ENCODE measurements around the gene ADGRL3. TPM values are rescaled to one million over a fixed set of nuclear protein-coding genes. Genes with fewer than 3 reads are reported as not detected.

The ADGRL3 gene
- total RNA-seq, 4 donors from 2014 or later = 2.2 to 10.0 (median 4.6) TPM

DNA sequence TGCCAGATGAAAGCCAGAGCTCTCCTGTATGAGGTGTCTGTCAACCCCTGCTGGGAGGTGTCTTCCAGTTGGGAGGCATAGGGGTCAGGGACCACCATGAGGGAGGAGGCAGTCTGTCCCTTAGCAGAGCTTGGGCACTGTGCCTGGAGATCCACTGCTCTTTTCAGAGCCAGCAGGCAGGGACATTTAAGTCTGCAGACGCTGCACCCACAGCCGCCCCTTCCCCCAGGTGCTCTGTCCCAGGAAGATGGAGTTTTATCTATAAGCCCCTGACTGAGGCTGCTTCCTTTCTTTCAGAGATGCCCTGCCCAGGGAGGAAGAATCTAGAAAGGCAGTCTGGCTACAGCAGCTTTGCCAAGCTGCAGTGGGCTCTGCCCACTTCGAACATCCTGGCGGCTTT, 893.6 kb downstream of the ADGRL3 start:
- 98% methylated on average over 4 of the region's 4 CpGs; no CpG with 5 or more reads in 1 of the 2 donors for WGBS, 2 donors (ENCODE audit: low coverage in 1 of 2)

GRCh38 chr4:62096881-62097280, 896.8 kb downstream of the ADGRL3 start:
- H3K4me3 ChIP-seq = no peak overlapping the region
- WGBS, 2 donors (ENCODE audit: low coverage in 1 of 2) = 38 to 54% methylated on average over 2 of the region's 2 CpGs
- H3K9me3 ChIP-seq = peaks cover 4 to 7% of the 10 kb centered on the region in 2 donors
- in situ Hi-C loops (cut with MboI; ENCODE audit: low pct_ligation_motif_present in 1 of 4, low pct_unique_long_range_greater_than_20kb in 1 of 4, low sequenced_read_pairs in 3 of 4) = no loop called here
- no peaks in the 10 kb centered on the region for H3K27me3 ChIP-seq
- intact Hi-C loops (cut with DNase I; ENCODE audit: low total_unique reads) = no loop called here
- H3K27ac ChIP-seq = no peak overlapping the region
- TF ChIP-seq EP300 (IDR thresholded peaks at IDR 0.05; ENCODE audit: low read depth) (no peak), POLR2A (IDR thresholded peaks at IDR 0.05) (no peak)
- TF ChIP-seq, protein P1, sequence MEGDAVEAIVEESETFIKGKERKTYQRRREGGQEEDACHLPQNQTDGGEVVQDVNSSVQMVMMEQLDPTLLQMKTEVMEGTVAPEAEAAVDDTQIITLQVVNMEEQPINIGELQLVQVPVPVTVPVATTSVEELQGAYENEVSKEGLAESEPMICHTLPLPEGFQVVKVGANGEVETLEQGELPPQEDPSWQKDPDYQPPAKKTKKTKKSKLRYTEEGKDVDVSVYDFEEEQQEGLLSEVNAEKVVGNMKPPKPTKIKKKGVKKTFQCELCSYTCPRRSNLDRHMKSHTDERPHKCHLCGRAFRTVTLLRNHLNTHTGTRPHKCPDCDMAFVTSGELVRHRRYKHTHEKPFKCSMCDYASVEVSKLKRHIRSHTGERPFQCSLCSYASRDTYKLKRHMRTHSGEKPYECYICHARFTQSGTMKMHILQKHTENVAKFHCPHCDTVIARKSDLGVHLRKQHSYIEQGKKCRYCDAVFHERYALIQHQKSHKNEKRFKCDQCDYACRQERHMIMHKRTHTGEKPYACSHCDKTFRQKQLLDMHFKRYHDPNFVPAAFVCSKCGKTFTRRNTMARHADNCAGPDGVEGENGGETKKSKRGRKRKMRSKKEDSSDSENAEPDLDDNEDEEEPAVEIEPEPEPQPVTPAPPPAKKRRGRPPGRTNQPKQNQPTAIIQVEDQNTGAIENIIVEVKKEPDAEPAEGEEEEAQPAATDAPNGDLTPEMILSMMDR (IDR thresholded peaks at IDR 0.05) = no peak
- no peak for DNase-seq
- H3K36me3 ChIP-seq = no peaks in the 10 kb centered on the region
- H3K4me1 ChIP-seq = no peaks in the 10 kb centered on the region

More for the DNA sequence above, 893.6 kb downstream of the ADGRL3 start:
- Histone ChIP-seq H3K36me3 (no peaks in the 10 kb centered on the region), H3K27ac (no peak overlapping the region), H3K9me3 (peaks cover 4 to 7% of the 10 kb centered on the region in 2 donors), H3K4me3 (no peak overlapping the region), H3K27me3 (no peaks in the 10 kb centered on the region), H3K4me1 (no peaks in the 10 kb centered on the region)
- TF ChIP-seq POLR2AphosphoS5 (IDR thresholded peaks at IDR 0.05) (no peak), POLR2A (IDR thresholded peaks at IDR 0.05) (no peak), EP300 (IDR thresholded peaks at IDR 0.05; ENCODE audit: low read depth) (no peak)
- TF ChIP-seq, protein P1 (IDR thresholded peaks at IDR 0.05) = no peak
- DNase-seq = no peak
- intact Hi-C loops (cut with DNase I; ENCODE audit: low total_unique reads) (no loop called here), in situ Hi-C loops (cut with MboI; ENCODE audit: low pct_ligation_motif_present in 1 of 4, low pct_unique_long_range_greater_than_20kb in 1 of 4, low sequenced_read_pairs in 3 of 4) (no loop called here)

DNA sequence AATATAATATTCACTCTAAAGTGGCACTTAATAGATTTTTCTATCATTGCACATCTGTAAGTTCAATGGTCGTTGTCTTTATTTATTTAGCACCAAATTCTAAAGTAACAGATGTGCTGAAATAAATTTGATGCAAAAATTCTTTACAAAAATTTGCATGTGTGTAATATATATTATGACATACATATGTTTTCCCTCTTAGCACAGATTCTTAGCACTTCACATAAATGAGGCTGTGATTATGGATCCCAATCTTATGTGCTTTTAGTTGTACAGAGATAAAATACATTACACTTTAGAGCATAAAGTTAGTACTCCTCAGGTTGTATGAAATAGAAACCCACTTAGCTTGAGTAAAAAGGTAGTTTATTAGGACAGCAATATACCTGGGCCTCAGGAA, 915.1 kb downstream of the ADGRL3 start:
- 62 to 70% methylated on average over 1 of the region's 1 CpG for WGBS, 2 donors (ENCODE audit: low coverage in 1 of 2)

DNA sequence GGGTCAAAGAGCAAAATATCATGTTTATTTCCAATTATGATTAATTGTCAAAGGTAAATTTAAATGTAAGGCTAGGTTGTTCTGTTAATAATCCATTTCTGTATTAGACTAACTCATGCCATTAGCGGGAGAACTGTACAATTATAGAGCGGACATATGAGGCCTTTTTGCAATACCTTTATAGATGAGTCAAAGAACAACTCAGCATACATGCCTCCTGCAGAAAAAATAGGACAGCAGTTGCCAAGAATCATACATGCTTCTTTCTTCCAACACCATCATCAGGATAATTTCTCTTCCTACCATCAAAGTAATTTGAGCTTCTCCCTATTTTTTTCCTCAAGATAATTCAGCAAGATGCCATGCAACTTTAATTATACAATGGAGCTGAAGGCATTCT, 917.8 kb downstream of the ADGRL3 start:
- Histone ChIP-seq H3K9me3 (no peaks in the 10 kb centered on the region), H3K27me3 (no peaks in the 10 kb centered on the region), H3K27ac (no peak overlapping the region), H3K4me3 (no peak overlapping the region), H3K4me1 (no peaks in the 10 kb centered on the region), H3K36me3 (no peaks in the 10 kb centered on the region)
- intact Hi-C loops (cut with DNase I; ENCODE audit: low total_unique reads) = no loop called here
- in situ Hi-C loops (cut with MboI; ENCODE audit: low pct_ligation_motif_present in 1 of 4, low pct_unique_long_range_greater_than_20kb in 1 of 4, low sequenced_read_pairs in 3 of 4) = no loop called here
- no peak for TF ChIP-seq POLR2AphosphoS5 (IDR thresholded peaks at IDR 0.05)
- no peak for TF ChIP-seq EP300 (IDR thresholded peaks at IDR 0.05; ENCODE audit: low read depth)
- TF ChIP-seq, protein P1 (IDR thresholded peaks at IDR 0.05) = no peak
- TF ChIP-seq POLR2A (IDR thresholded peaks at IDR 0.05) = no peak
- 94 to 98% methylated on average over 2 of the region's 2 CpGs for WGBS, 2 donors (ENCODE audit: low coverage in 1 of 2)
- no peak for DNase-seq

More for the DNA sequence above, 915.1 kb downstream of the ADGRL3 start:
- Histone ChIP-seq H3K27me3 (no peaks in the 10 kb centered on the region), H3K4me3 (no peak overlapping the region), H3K36me3 (no peaks in the 10 kb centered on the region), H3K27ac (no peak overlapping the region), H3K9me3 (no peaks in the 10 kb centered on the region), H3K4me1 (no peaks in the 10 kb centered on the region)
- TF ChIP-seq EP300 (IDR thresholded peaks at IDR 0.05; ENCODE audit: low read depth) = no peak
- no peak for TF ChIP-seq POLR2AphosphoS5 (IDR thresholded peaks at IDR 0.05)
- TF ChIP-seq, protein P1 (IDR thresholded peaks at IDR 0.05) = no peak
- TF ChIP-seq POLR2A (IDR thresholded peaks at IDR 0.05) = no peak
- no peak for DNase-seq
- in situ Hi-C loops (cut with MboI; ENCODE audit: low pct_ligation_motif_present in 1 of 4, low pct_unique_long_range_greater_than_20kb in 1 of 4, low sequenced_read_pairs in 3 of 4) (no loop called here), intact Hi-C loops (cut with DNase I; ENCODE audit: low total_unique reads) (no loop called here)

Data from transverse colon (tissue), 4 donors.